HepG2 (cell line): Measurements from ENCODE around the gene ZNF134. TPM values are rescaled to one million over a fixed set of nuclear protein-coding genes. Genes with fewer than 3 reads are reported as not detected.

Experiments
- ELK4 ChIP-seq: sonication (generic); formaldehyde crosslinking; IDR thresholded peaks from 2 replicates; pipeline ENCODE4 v1.9.0; 2021; ENCODE audit warnings: missing genetic modification reagents, borderline replicate concordance
- GABPB1 ChIP-seq: IDR thresholded peaks from 2 replicates; pipeline ENCODE4 v1.6.1; 2016; ENCODE audit warnings: mild to moderate bottlenecking, missing genetic modification reagents, moderate library complexity, missing compliant biosample characterization
- MEIS1 ChIP-seq: sonication (generic); formaldehyde crosslinking; IDR thresholded peaks from 2 replicates; pipeline ENCODE4 v1.9.0; 2021; ENCODE audit warnings: mild to moderate bottlenecking, missing genetic modification reagents, moderate library complexity, borderline replicate concordance
- MXD1 ChIP-seq: sonication (generic); formaldehyde crosslinking; IDR thresholded peaks from 2 replicates; pipeline ENCODE4 v1.4.0; 2020; ENCODE audit warnings: mild to moderate bottlenecking, missing genetic modification reagents
- NFIB ChIP-seq: sonication (generic); formaldehyde crosslinking; IDR thresholded peaks from 2 replicates; pipeline ENCODE4 v1.9.0; 2021; ENCODE audit warnings: missing genetic modification reagents, mild to moderate bottlenecking, borderline replicate concordance
- NR2C2 ChIP-seq: sonication (generic); formaldehyde crosslinking; IDR thresholded peaks from 2 replicates; pipeline ENCODE4 v1.4.0; 2020; ENCODE audit warnings: missing genetic modification reagents, mild to moderate bottlenecking, moderate library complexity, borderline replicate concordance
- SAFB2 ChIP-seq: sonication (generic); formaldehyde crosslinking; IDR thresholded peaks from 2 replicates; pipeline ENCODE4 v1.5.1; 2020; ENCODE audit warnings: missing genetic modification reagents, low read depth, mild to moderate bottlenecking, borderline replicate concordance
- SMYD3 ChIP-seq: sonication (generic); formaldehyde crosslinking; IDR thresholded peaks from 2 replicates; pipeline ENCODE4 v1.8.1; 2023; ENCODE audit warnings: mild to moderate bottlenecking, missing genetic modification reagents
- SRSF1 ChIP-seq: fragments of 200-400 bp; formaldehyde crosslinking; optimal IDR thresholded peaks from 2 replicates; pipeline ENCODE3; 2017; ENCODE audit warnings: mild to moderate bottlenecking, low read depth, low read length, moderate library complexity
- ZBTB21 ChIP-seq: sonication (generic); formaldehyde crosslinking; IDR thresholded peaks from 2 replicates; pipeline ENCODE4 v1.4.0; 2020; ENCODE audit warnings: missing genetic modification reagents
- ZGPAT ChIP-seq: IDR thresholded peaks from 2 replicates; pipeline ENCODE4 v1.6.1; 2016; ENCODE audit warnings: mild to moderate bottlenecking
- ZMYM4 ChIP-seq: sonication (generic); formaldehyde crosslinking; IDR thresholded peaks from 2 replicates; pipeline ENCODE4 v1.8.1; 2023; ENCODE audit warnings: mild to moderate bottlenecking, missing genetic modification reagents
- ZNF333 ChIP-seq: sonication (generic); formaldehyde crosslinking; IDR thresholded peaks from 2 replicates; pipeline ENCODE4 v1.4.0; 2020; ENCODE audit warnings: mild to moderate bottlenecking, missing genetic modification reagents, borderline replicate concordance
- ZNF430 ChIP-seq: sonication (generic); formaldehyde crosslinking; IDR thresholded peaks from 2 replicates; pipeline ENCODE4 v1.9.0; 2021; ENCODE audit warnings: mild to moderate bottlenecking, missing genetic modification reagents
- ZNF512B ChIP-seq: sonication (generic); formaldehyde crosslinking; IDR thresholded peaks from 2 replicates; pipeline ENCODE4 v1.5.1; 2020; ENCODE audit warnings: missing genetic modification reagents, mild to moderate bottlenecking, borderline replicate concordance
- ZNF878 ChIP-seq: sonication (generic); formaldehyde crosslinking; IDR thresholded peaks from 2 replicates; pipeline ENCODE4 v1.8.1; 2023; ENCODE audit warnings: mild to moderate bottlenecking, missing genetic modification reagents, moderate library complexity
- ZSCAN22 ChIP-seq: sonication (generic); formaldehyde crosslinking; IDR thresholded peaks from 2 replicates; pipeline ENCODE4 v1.4.0; 2020; ENCODE audit warnings: mild to moderate bottlenecking, missing genetic modification reagents
- ZSCAN31 ChIP-seq: sonication (generic); formaldehyde crosslinking; IDR thresholded peaks from 2 replicates; pipeline ENCODE4 v1.5.0; 2020; ENCODE audit warnings: low read depth, mild to moderate bottlenecking, missing genetic modification reagents
- polyA plus RNA-seq, 8 experiments: library from polyadenylated mRNA; depleted of rRNA in 3 of 8; stranded (reverse) in 7 of 8; unstranded in 1 of 8; fragments of >200 nt; fragmentation: Illumina TruSeq in 4 of 8; extraction: Trizol in 4 of 8; gene quantifications; 2 replicates each; pipeline versions ENCODE4 v1.2.1 to v1.2.3, GENCODE V29; 2011 to 2016; ENCODE audit warnings: low read depth in 4 of 8, missing spikeins in 1 of 8, mixed read lengths in 1 of 8; ENCODE audit not compliant: insufficient read depth in 1 of 8
- total RNA-seq, 5 experiments: library from RNA; depleted of rRNA; stranded (reverse); fragments of >200 nt; fragmentation: Illumina TruSeq; extraction: Trizol; gene quantifications; 2 replicates each; pipeline ENCODE4 v1.2.3, GENCODE V29; 2016; ENCODE audit warnings: low read depth in 1 of 5
- TF ChIP-seq, protein P1 (sequence below), 2 experiments: sonication (generic) in 1 of 2; formaldehyde crosslinking in 1 of 2; IDR thresholded peaks; 2 replicates each; pipeline versions ENCODE4 v1.4.0 to v1.6.1; 2018 to 2020; ENCODE audit warnings: missing genetic modification reagents in 2 of 2, borderline replicate concordance in 1 of 2, low read depth in 1 of 2, mild to moderate bottlenecking in 1 of 2, missing biosample characterization in 1 of 2

The ZNF134 gene
- total and polyA plus RNA-seq, 2 of the 13 experiments (the other 11 are each of a cell fraction or from before 2014, with no cell fraction given): 6.8 to 17.1 TPM

DNA sequence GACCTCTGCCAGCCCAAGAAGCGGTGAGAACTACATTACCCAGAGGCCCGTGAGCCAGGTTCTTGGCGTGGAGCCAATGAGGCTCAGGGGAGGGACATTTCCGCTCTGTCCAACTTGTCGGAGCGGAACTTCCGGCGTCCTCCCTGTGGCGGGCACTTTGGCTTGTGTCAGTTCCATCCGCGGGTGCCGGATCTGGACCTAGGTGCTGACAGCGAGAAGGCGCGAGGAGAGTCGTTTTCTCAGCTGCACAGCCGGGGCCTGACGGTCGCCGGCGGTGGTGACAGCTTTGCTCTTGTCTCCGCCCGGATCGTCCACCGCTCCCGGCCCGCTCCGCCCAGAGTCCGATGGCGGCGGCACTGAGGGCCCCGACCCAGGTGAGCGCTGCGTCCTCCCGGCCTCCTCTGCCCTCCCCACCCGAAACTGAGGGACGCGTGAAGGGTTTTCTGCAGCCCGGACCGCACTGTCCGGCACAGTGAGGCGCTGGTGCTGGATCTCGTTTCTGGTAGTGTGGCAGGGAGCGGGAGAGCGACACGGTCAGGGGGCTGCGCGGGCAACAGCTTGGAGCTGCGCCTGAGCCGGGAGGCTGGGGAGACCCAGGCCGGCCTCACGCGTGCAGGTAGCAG is 14.2 kb upstream of the ZNF134 start, which contains the start of gene ZNF530 (continued):
- TF ChIP-seq, protein P1, sequence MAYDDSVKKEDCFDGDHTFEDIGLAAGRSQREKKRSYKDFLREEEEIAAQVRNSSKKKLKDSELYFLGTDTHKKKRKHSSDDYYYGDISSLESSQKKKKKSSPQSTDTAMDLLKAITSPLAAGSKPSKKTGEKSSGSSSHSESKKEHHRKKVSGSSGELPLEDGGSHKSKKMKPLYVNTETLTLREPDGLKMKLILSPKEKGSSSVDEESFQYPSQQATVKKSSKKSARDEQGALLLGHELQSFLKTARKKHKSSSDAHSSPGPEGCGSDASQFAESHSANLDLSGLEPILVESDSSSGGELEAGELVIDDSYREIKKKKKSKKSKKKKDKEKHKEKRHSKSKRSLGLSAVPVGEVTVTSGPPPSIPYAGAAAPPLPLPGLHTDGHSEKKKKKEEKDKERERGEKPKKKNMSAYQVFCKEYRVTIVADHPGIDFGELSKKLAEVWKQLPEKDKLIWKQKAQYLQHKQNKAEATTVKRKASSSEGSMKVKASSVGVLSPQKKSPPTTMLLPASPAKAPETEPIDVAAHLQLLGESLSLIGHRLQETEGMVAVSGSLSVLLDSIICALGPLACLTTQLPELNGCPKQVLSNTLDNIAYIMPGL (CRISPR knock-in tag; IDR thresholded peaks at IDR 0.05; ENCODE audit: borderline replicate concordance in 1 of 2, low read depth in 1 of 2): peak; percentile 26 to 45; a peak in 1 of 4 replicates
- 0 out of 2 replicates have a peak, but pooled peaks have one; percentile 43 for TF ChIP-seq MXD1 (CRISPR knock-in tag)
- TF ChIP-seq ELK4 (CRISPR knock-in tag): no peak
- peak; percentile 73 for TF ChIP-seq ZGPAT (CRISPR knock-in tag)
- no peak for TF ChIP-seq ZNF430 (CRISPR knock-in tag)
- no peak for TF ChIP-seq ZNF878 (CRISPR knock-in tag)
- TF ChIP-seq NFIB: peak; percentile 99; the same call in 1 of the 2 replicates
- TF ChIP-seq ZMYM4 (CRISPR knock-in tag): peak; percentile 46; the same call in 1 of the 2 replicates
- peak; percentile 54; the same call in 1 of the 2 replicates for TF ChIP-seq SMYD3 (CRISPR knock-in tag)
- no peak for TF ChIP-seq ZNF512B (CRISPR knock-in tag)
- no peak for TF ChIP-seq MEIS1 (CRISPR knock-in tag)
- TF ChIP-seq GABPB1 (CRISPR knock-in tag): peak; percentile 99
- 0 out of 2 replicates have a peak, but pooled peaks have one; percentile 56 for TF ChIP-seq ZSCAN31 (CRISPR knock-in tag)
- TF ChIP-seq ZSCAN22 (CRISPR knock-in tag): peak; percentile 100
- peak; percentile 50 for TF ChIP-seq SRSF1
- peak; percentile 85 for TF ChIP-seq NR2C2 (CRISPR knock-in tag)
- TF ChIP-seq ZBTB21 (CRISPR knock-in tag): no peak
- TF ChIP-seq ZNF333: no peak; the same call in 1 of the 2 replicates
- 0 out of 2 replicates have a peak, but pooled peaks have one; percentile 51 for TF ChIP-seq SAFB2
